Measurements from ENCODE around the gene TP53BP1.

DNA sequence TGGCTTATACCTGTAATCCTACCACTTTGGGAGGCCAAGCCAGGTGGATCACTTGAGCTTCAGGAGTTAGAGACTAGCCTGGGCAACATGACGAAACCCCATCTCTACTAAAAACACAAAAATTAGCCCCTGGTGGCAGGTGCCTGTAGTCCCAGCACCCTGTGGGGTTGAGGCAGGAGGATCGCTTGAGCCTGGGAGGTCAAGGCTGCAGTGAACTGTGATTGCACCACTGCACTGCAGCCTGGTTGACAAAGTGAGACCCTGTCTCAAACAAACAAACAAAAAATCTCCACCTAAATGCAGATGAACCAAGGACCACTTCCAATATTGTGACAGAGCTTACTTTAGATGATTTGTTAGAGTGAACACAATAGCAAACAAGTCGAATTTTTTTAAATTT lies 53.7 kb downstream of the TP53BP1 start:
- TF ChIP-seq CTCF (IDR thresholded peaks at IDR 0.05; ENCODE audit: low read length) (no peak), EZH2 (IDR thresholded peaks at IDR 0.05; ENCODE audit: borderline replicate concordance, low read length) (no peak)

Measured in OCI-LY1 (cell line).